Measurements from ENCODE around the gene ANKRD29. TPM values are rescaled to one million over a fixed set of nuclear protein-coding genes. Genes with fewer than 3 reads are reported as not detected.

ANKRD29 gene
- total and polyA plus RNA-seq, 12 donors, result 5.3 to 24.9 (median 9.7) TPM

DNA sequence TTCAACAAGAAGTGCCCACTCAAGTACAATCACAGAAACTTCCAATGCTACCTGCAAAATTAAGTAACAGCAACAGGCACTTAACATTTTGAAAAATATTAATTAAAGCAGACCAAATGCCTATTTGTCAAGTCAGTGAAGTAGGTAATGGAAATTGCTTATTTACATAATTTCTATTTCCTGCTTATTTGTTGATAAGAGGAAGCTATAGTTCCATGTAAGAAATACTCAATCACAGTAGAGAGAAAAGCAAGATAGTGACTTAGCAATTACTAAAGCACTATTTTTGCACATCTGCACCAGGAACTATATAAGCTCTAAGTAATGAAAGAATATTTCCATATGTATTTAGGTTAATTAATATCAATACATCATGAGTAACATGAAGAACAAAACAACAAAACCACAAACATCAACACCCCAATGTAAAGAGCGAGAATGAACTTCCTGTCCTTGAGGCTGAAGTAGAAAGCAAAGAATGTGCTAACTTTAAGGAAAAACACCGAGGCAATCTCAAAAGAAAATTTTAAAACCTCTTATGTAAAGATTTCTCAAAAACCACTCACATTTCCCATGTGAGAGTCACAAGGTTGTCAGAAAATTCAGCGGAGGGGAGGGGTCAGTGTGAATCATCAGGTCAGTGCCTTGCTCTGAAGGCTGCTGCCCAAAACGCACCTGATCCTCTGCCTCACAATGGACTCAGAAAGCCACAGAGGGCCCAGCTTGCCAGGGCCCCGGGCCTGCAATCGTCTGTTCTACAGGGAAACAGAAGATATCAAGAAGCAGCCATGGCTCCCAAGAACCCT, 88.9 kb downstream of the ANKRD29 start:
- H3K36me3 ChIP-seq (replicated peaks in 1 of 2), result peaks cover 0 to 29% of the 10 kb centered on the region in 2 donors
- intact Hi-C loops (cut with DNase I), result no loop called here
- TF ChIP-seq, protein P1, sequence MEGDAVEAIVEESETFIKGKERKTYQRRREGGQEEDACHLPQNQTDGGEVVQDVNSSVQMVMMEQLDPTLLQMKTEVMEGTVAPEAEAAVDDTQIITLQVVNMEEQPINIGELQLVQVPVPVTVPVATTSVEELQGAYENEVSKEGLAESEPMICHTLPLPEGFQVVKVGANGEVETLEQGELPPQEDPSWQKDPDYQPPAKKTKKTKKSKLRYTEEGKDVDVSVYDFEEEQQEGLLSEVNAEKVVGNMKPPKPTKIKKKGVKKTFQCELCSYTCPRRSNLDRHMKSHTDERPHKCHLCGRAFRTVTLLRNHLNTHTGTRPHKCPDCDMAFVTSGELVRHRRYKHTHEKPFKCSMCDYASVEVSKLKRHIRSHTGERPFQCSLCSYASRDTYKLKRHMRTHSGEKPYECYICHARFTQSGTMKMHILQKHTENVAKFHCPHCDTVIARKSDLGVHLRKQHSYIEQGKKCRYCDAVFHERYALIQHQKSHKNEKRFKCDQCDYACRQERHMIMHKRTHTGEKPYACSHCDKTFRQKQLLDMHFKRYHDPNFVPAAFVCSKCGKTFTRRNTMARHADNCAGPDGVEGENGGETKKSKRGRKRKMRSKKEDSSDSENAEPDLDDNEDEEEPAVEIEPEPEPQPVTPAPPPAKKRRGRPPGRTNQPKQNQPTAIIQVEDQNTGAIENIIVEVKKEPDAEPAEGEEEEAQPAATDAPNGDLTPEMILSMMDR (IDR thresholded peaks at IDR 0.05), result no peak
- TF ChIP-seq POLR2A (IDR thresholded peaks at IDR 0.05), result peak in 1 of 2 donors; percentile 81
- 27 to 38% (median 29%) methylated on average over 6 of the region's 6 CpGs for WGBS, 4 donors
- no peak overlapping the region for H3K4me3 ChIP-seq
- peak overlapping the region; percentile 73 to 91 (median 83) for H3K27ac ChIP-seq
- DNase-seq, result peak; percentile 82 to 93 (median 90)
- H3K27me3 ChIP-seq, result no peaks in the 10 kb centered on the region
- peaks cover 29 to 55% of the 10 kb centered on the region in 2 donors for H3K4me1 ChIP-seq (replicated peaks in 1 of 2)
- H3K9me3 ChIP-seq (replicated peaks in 1 of 3), result no peaks in the 10 kb centered on the region

DNA sequence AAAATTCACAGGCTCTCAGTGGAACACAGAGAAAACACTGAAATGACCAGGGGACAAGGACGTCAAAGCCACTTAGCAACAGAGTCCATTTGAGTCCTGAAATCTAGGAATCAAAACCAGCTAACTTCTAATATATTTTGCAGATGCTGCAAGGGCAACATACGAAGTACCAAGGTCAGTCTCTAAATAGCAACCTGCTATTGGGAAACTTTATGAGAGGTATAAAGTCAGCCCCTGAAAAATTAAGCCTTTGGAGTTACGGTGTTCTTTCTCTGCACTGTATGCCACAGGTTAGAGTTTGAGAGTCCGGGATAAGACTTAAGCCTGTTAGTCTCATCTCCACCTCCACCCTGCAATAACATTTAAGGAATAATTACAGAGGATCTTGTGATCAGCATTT, 89.7 kb downstream of the ANKRD29 start:
- 44 to 53% (median 49%) methylated on average over 4 of the region's 4 CpGs for WGBS, 4 donors
- no peaks in the 10 kb centered on the region for H3K27me3 ChIP-seq
- intact Hi-C loops (cut with DNase I), result no loop called here
- no peaks in the 10 kb centered on the region for H3K9me3 ChIP-seq (replicated peaks in 1 of 3)
- H3K27ac ChIP-seq, result peak overlapping the region; percentile 73 to 91 (median 83)
- H3K36me3 ChIP-seq (replicated peaks in 1 of 2), result peaks cover 0 to 37% of the 10 kb centered on the region in 2 donors
- no peak for DNase-seq
- TF ChIP-seq POLR2A (IDR thresholded peaks at IDR 0.05), result no peak
- TF ChIP-seq, protein P1 (IDR thresholded peaks at IDR 0.05), result no peak
- H3K4me1 ChIP-seq (replicated peaks in 1 of 2), result peaks cover 29 to 47% of the 10 kb centered on the region in 2 donors
- no peak overlapping the region for H3K4me3 ChIP-seq

DNA sequence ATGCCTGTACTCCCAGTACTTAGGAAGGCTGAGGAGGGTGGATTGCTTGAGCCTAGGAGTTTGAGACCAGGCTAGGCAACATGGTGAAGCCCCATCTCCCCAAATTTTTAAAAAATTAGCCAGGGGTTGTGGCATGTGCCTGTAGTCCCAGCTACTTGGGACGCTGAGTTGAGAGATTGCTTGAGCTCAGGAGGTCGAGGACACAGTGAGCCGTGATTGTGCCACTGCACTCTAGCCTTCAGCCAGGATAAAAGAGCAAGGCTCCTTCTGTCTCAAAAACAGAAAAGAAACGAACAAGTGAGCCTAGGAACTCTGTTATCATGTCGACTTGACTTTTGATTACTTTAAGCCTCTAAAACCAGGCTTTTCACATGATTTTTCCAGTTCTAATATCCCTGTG, 90.1 kb downstream of the ANKRD29 start:
- peaks cover 29 to 46% of the 10 kb centered on the region in 2 donors for H3K4me1 ChIP-seq (replicated peaks in 1 of 2)
- TF ChIP-seq, protein P1 (IDR thresholded peaks at IDR 0.05), result no peak
- peak in 1 of 2 donors; percentile 40 for TF ChIP-seq POLR2A (IDR thresholded peaks at IDR 0.05)
- intact Hi-C loops (cut with DNase I), result no loop called here
- H3K27ac ChIP-seq, result peak overlapping the region; percentile 73 to 91 (median 83)
- no peak overlapping the region for H3K4me3 ChIP-seq
- DNase-seq, result peak in 3 of 7 donors; percentile 45 to 72 (median 69)
- H3K9me3 ChIP-seq (replicated peaks in 1 of 3), result no peaks in the 10 kb centered on the region
- H3K27me3 ChIP-seq, result no peaks in the 10 kb centered on the region
- WGBS, 4 donors, result 37 to 56% (median 51%) methylated on average over 5 of the region's 5 CpGs
- H3K36me3 ChIP-seq (replicated peaks in 1 of 2), result peaks cover 0 to 41% of the 10 kb centered on the region in 2 donors

DNA sequence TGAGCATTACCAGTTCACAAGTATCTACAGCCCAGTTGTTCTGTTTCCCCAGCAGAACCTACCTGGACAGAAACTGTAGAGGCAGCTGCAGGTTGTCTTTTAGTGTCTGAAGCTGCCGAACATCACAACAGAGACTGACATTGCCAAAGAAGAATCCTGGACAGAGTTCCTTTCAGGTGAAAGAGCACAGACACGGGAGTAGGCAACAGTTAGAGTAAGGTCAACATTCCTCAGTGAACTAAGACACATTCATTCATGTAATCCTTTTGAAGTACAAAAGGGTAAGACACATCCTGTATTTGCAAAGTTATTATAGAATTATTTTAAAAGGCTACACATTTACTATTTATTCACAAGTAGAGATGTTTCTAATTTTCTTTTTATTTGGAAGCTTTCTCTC, 90.7 kb downstream of the ANKRD29 start:
- 43 to 58% (median 52%) methylated on average over 2 of the region's 2 CpGs for WGBS, 4 donors
- DNase-seq, result no peak
- TF ChIP-seq, protein P1 (IDR thresholded peaks at IDR 0.05), result no peak
- TF ChIP-seq POLR2A (IDR thresholded peaks at IDR 0.05), result no peak
- no peaks in the 10 kb centered on the region for H3K27me3 ChIP-seq
- H3K4me3 ChIP-seq, result no peak overlapping the region
- H3K36me3 ChIP-seq (replicated peaks in 1 of 2), result peaks cover 0 to 47% of the 10 kb centered on the region in 2 donors
- H3K4me1 ChIP-seq (replicated peaks in 1 of 2), result peaks cover 29 to 46% of the 10 kb centered on the region in 2 donors
- no peaks in the 10 kb centered on the region for H3K9me3 ChIP-seq (replicated peaks in 1 of 3)
- intact Hi-C loops (cut with DNase I), result no loop called here
- peak overlapping the region; percentile 59 to 91 (median 77) for H3K27ac ChIP-seq

Data from adrenal gland (tissue), 12 donors.